Non-pigmented ciliary epithelial cell (primary cell): ENCODE data around the gene SLC44A3.

Experiments
- DNase-seq: peaks from one replicate; pipeline ENCODE4 v3.0.0-alpha.2; 2010; ENCODE audit warnings: low read depth

The SLC44A3 gene

GRCh38 chr1:94874423-94874822 lies 54.3 kb downstream of the SLC44A3 start:
- DNase-seq = no peak

- DNase-seq = no peak
Measured at GRCh38 chr1:94875794-94876193, 55.6 kb downstream of the SLC44A3 start.

GRCh38 chr1:94876362-94876761 lies 56.2 kb downstream of the SLC44A3 start:
- no peak for DNase-seq

- DNase-seq = no peak
Measured at GRCh38 chr1:94878329-94878728, 58.2 kb downstream of the SLC44A3 start.

- no peak for DNase-seq
Measured at GRCh38 chr1:94883691-94884090, 63.5 kb downstream of the SLC44A3 start.

- no peak for DNase-seq
Measured at GRCh38 chr1:94884106-94884505, 63.9 kb downstream of the SLC44A3 start.

GRCh38 chr1:94884507-94884906 lies 64.3 kb downstream of the SLC44A3 start:
- no peak for DNase-seq

GRCh38 chr1:94886361-94886760 lies 66.2 kb downstream of the SLC44A3 start:
- no peak for DNase-seq

GRCh38 chr1:94887106-94887505 lies 66.9 kb downstream of the SLC44A3 start:
- DNase-seq = no peak

- DNase-seq = no peak
Measured at GRCh38 chr1:94887603-94888171, 67.5 kb downstream of the SLC44A3 start.

GRCh38 chr1:94888201-94888600 lies 68.0 kb downstream of the SLC44A3 start:
- DNase-seq = no peak

GRCh38 chr1:94892604-94893254 lies 72.6 kb downstream of the SLC44A3 start:
- DNase-seq = no peak

GRCh38 chr1:94894630-94895029 lies 74.5 kb downstream of the SLC44A3 start:
- no peak for DNase-seq

GRCh38 chr1:94895518-94895917 lies 75.4 kb downstream of the SLC44A3 start:
- no peak for DNase-seq

GRCh38 chr1:94898491-94899385 lies 78.6 kb downstream of the SLC44A3 start:
- no peak for DNase-seq

- no peak for DNase-seq
Measured at GRCh38 chr1:94899756-94900155, 79.6 kb downstream of the SLC44A3 start.

GRCh38 chr1:94901841-94902240 lies 81.7 kb downstream of the SLC44A3 start:
- no peak for DNase-seq

- DNase-seq = no peak
Measured at GRCh38 chr1:94903280-94904009, 83.3 kb downstream of the SLC44A3 start.

GRCh38 chr1:94905207-94905606 lies 85.0 kb downstream of the SLC44A3 start:
- no peak for DNase-seq

GRCh38 chr1:94906382-94906781 lies 86.2 kb downstream of the SLC44A3 start:
- no peak for DNase-seq

- DNase-seq = no peak
Measured at GRCh38 chr1:94907136-94907535, 87.0 kb downstream of the SLC44A3 start.

GRCh38 chr1:94908190-94908589 lies 88.0 kb downstream of the SLC44A3 start:
- no peak for DNase-seq
